Spinal cord (tissue), 10 donors: ENCODE data around the gene CCS. TPM values are rescaled to one million over a fixed set of nuclear protein-coding genes. Genes with fewer than 3 reads are reported as not detected.

Experiments
- DNase-seq, 6 donors: peaks; one replicate each; pipeline versions ENCODE4 v3.0.0 to v3.0.0-alpha.2; 2013 to 2015; ENCODE audit warnings: low spot score in 6 of 6, low read depth in 4 of 6
- H3K27ac ChIP-seq: one replicate; pipeline ENCODE4 v1.5.1; 2013; ENCODE audit warnings: low read depth, low read length, control low read depth
- H3K27me3 ChIP-seq: one replicate; pipeline ENCODE4 v1.6.1; 2013; ENCODE audit warnings: low read length; ENCODE audit not compliant: control insufficient read depth, insufficient read depth
- H3K36me3 ChIP-seq: one replicate; pipeline ENCODE4 v1.6.1; 2013; ENCODE audit warnings: low read length; ENCODE audit not compliant: control insufficient read depth, insufficient read depth
- H3K4me1 ChIP-seq: one replicate; pipeline ENCODE4 v1.6.1; 2013; ENCODE audit warnings: low read length; ENCODE audit not compliant: control insufficient read depth, insufficient read depth
- H3K4me3 ChIP-seq: one replicate; pipeline ENCODE4 v1.5.1; 2013; ENCODE audit warnings: low read depth, low read length, control low read depth
- H3K9me3 ChIP-seq: one replicate; pipeline ENCODE4 v1.6.1; 2013; ENCODE audit warnings: low read length; ENCODE audit not compliant: control insufficient read depth, insufficient read depth
- WGBS: methylation state at CpG from one replicate; pipeline ENCODE4 v1.1.5; 2013; ENCODE audit warnings: missing lambda C conversion rate; ENCODE audit not compliant: insufficient coverage; 5-methylcytosine and 5-hydroxymethylcytosine counted together
- polyA plus RNA-seq, 2 donors: library from polyadenylated mRNA; unstranded; fragments of 120-200 nt; gene quantifications; one replicate each; pipeline ENCODE4 v1.2.1, GENCODE V29; 2013; ENCODE audit not compliant: insufficient read length in 2 of 2
- small RNA-seq: library from RNA; depleted of rRNA; stranded (forward); fragments of <200 nt; gene quantifications from one replicate; pipeline ENCODE3, GENCODE V24; 2014; ENCODE audit warnings: low replicate concordance
- total RNA-seq, 2 donors: library from RNA; depleted of rRNA in 1 of 2; stranded (reverse); fragments of 120-200 nt in 1 of 2; fragments of >200 nt in 1 of 2; gene quantifications; one replicate each; pipeline versions ENCODE4 v1.2.3 to v1.2.4, GENCODE V29; 2013 to 2014
- donor health status: healthy.

CCS gene
- total and polyA plus RNA-seq, 4 donors: 17.0 to 81.4 (median 61.6) TPM

GRCh38 chr11:66646828-66647227 lies 53.8 kb downstream of the CCS start:
- no peaks in the 10 kb centered on the region for H3K27me3 ChIP-seq
- DNase-seq: no peak
- peaks cover 59% of the 10 kb centered on the region for H3K36me3 ChIP-seq
- H3K27ac ChIP-seq: no peak overlapping the region
- peaks cover 11% of the 10 kb centered on the region for H3K4me1 ChIP-seq
- no peak overlapping the region for H3K4me3 ChIP-seq
- no peaks in the 10 kb centered on the region for H3K9me3 ChIP-seq
- no CpG with 5 or more reads among the region's 4 CpGs for WGBS

GRCh38 chr11:66649903-66650302 lies 56.9 kb downstream of the CCS start:
- Histone ChIP-seq H3K27ac (no peak overlapping the region), H3K36me3 (peaks cover 64% of the 10 kb centered on the region), H3K27me3 (no peaks in the 10 kb centered on the region), H3K9me3 (no peaks in the 10 kb centered on the region), H3K4me3 (no peak overlapping the region), H3K4me1 (no peaks in the 10 kb centered on the region)
- 85% methylated on average over 5 of the region's 5 CpGs for WGBS
- no peak for DNase-seq

GRCh38 chr11:66651016-66651415 lies 58.0 kb downstream of the CCS start:
- WGBS: no CpG with 5 or more reads among the region's 2 CpGs
- DNase-seq: no peak
- Histone ChIP-seq H3K9me3 (no peaks in the 10 kb centered on the region), H3K27me3 (no peaks in the 10 kb centered on the region), H3K4me1 (no peaks in the 10 kb centered on the region), H3K36me3 (peaks cover 69% of the 10 kb centered on the region), H3K27ac (no peak overlapping the region), H3K4me3 (no peak overlapping the region)

- Histone ChIP-seq H3K4me3 (no peak overlapping the region), H3K9me3 (no peaks in the 10 kb centered on the region), H3K4me1 (no peaks in the 10 kb centered on the region), H3K27ac (no peak overlapping the region), H3K27me3 (no peaks in the 10 kb centered on the region), H3K36me3 (peaks cover 67% of the 10 kb centered on the region)
- 96% methylated on average over 5 of the region's 7 CpGs for WGBS
- no peak for DNase-seq
These were observed 59.7 kb downstream of the CCS start for GRCh38 chr11:66652651-66653050.

GRCh38 chr11:66653123-66653522 lies 60.1 kb downstream of the CCS start:
- DNase-seq: no peak
- 83% methylated on average over 2 of the region's 6 CpGs for WGBS
- peaks cover 67% of the 10 kb centered on the region for H3K36me3 ChIP-seq

More at GRCh38 chr11:66653123-66653522, 60.1 kb downstream of the CCS start:
- H3K4me1 ChIP-seq: no peaks in the 10 kb centered on the region
- H3K27ac ChIP-seq: no peak overlapping the region
- H3K4me3 ChIP-seq: no peak overlapping the region
- no peaks in the 10 kb centered on the region for H3K27me3 ChIP-seq
- no peaks in the 10 kb centered on the region for H3K9me3 ChIP-seq

Small RNA genes lying within 50 kb of the gene (small RNA-seq; reads per million reads assigned to genes)
- not detected for gene RNU4-39P

Other genes starting within 250 kb of the CCS start
- gene BRMS1, start 248.1 kb upstream of the CCS start, total RNA-seq: 10 to 100 TPM; 11.3 to 29.4 TPM
- gene BRMS1, start 248.1 kb upstream of the CCS start, polyA plus RNA-seq: 10 to 100 TPM; 24.8 to 25.9 TPM
- gene B4GAT1, start 245.6 kb upstream of the CCS start, total RNA-seq: 100 to 1,000 TPM; 109 to 115 TPM
- gene B4GAT1, start 245.6 kb upstream of the CCS start, polyA plus RNA-seq: 100 to 1,000 TPM; 170 to 171 TPM
- gene SLC29A2, start 221.4 kb upstream of the CCS start, total RNA-seq: 1 to 10 TPM; 1.5 to 1.6 TPM
- 10 to 100 TPM in 1 of 2 donors, 1 to 10 TPM in 1; 9.1 to 11.0 TPM for gene SLC29A2, start 221.4 kb upstream of the CCS start, polyA plus RNA-seq
- gene NPAS4, start 172.2 kb upstream of the CCS start, total RNA-seq: 1 to 10 TPM in 1 of 2 donors, under 1 TPM in 1; 0.11 to 1.8 TPM
- under 1 TPM; 0.33 to 0.44 TPM for gene NPAS4, start 172.2 kb upstream of the CCS start, polyA plus RNA-seq
- 10 to 100 TPM; 15.5 to 53.4 TPM for gene MRPL11, start 154.3 kb upstream of the CCS start, total RNA-seq
- 10 to 100 TPM; 39.2 to 41.0 TPM for gene MRPL11, start 154.3 kb upstream of the CCS start, polyA plus RNA-seq
- 10 to 100 TPM; 12.6 to 14.6 TPM for gene PELI3, start 126.3 kb upstream of the CCS start, total RNA-seq
- 10 to 100 TPM; 20.4 to 24.3 TPM for gene PELI3, start 126.3 kb upstream of the CCS start, polyA plus RNA-seq
- gene DPP3, start 112.8 kb upstream of the CCS start, total RNA-seq: 10 to 100 TPM; 23.3 to 25.1 TPM
- gene DPP3, start 112.8 kb upstream of the CCS start, polyA plus RNA-seq: 10 to 100 TPM; 32.5 to 37.1 TPM
- 10 to 100 TPM; 39.8 to 61.1 TPM for gene BBS1, start 82.5 kb upstream of the CCS start, total RNA-seq
- 10 to 100 TPM; 50.1 to 77.1 TPM for gene BBS1, start 82.5 kb upstream of the CCS start, polyA plus RNA-seq
- gene ZDHHC24, start 47.1 kb upstream of the CCS start, total RNA-seq: 1 to 10 TPM; 6.3 to 7.5 TPM
- gene ZDHHC24, start 47.1 kb upstream of the CCS start, polyA plus RNA-seq: 10 to 100 TPM in 1 of 2 donors, 1 to 10 TPM in 1; 8.6 to 13.2 TPM
- gene ACTN3, start 46.3 kb upstream of the CCS start, total RNA-seq: under 1 TPM; 0.10 to 0.33 TPM
- gene ACTN3, start 46.3 kb upstream of the CCS start, polyA plus RNA-seq: under 1 TPM; 0.38 to 0.39 TPM
- gene CTSF, start 24.6 kb upstream of the CCS start, total RNA-seq: 100 to 1,000 TPM in 1 of 2 donors, 10 to 100 TPM in 1; 50.2 to 102 TPM
- 10 to 100 TPM; 79.4 to 80.3 TPM for gene CTSF, start 24.6 kb upstream of the CCS start, polyA plus RNA-seq
- gene CCDC87, start 122 bp upstream of the CCS start, total RNA-seq: under 1 TPM; 0.59 to 0.77 TPM
- gene CCDC87, start 122 bp upstream of the CCS start, polyA plus RNA-seq: under 1 TPM; 0.21 to 0.32 TPM
- 10 to 100 TPM; 34.8 to 51.1 TPM for gene RBM14, start 23.4 kb downstream of the CCS start, total RNA-seq
- gene RBM14, start 23.4 kb downstream of the CCS start, polyA plus RNA-seq: 10 to 100 TPM; 67.5 to 93.8 TPM
- 100 to 1,000 TPM in 1 of 2 donors, 10 to 100 TPM in 1; 93.0 to 143 TPM for gene RBM4, start 45.5 kb downstream of the CCS start, total RNA-seq
- gene RBM4, start 45.5 kb downstream of the CCS start, polyA plus RNA-seq: 100 to 1,000 TPM; 195 to 204 TPM
- gene RBM4B, start 84.7 kb downstream of the CCS start, total RNA-seq: 10 to 100 TPM; 45.1 to 53.2 TPM
- gene RBM4B, start 84.7 kb downstream of the CCS start, polyA plus RNA-seq: 10 to 100 TPM; 77.5 to 89.0 TPM
- 10 to 100 TPM; 34.6 to 69.9 TPM for gene SPTBN2, start 136.0 kb downstream of the CCS start, total RNA-seq
- gene SPTBN2, start 136.0 kb downstream of the CCS start, polyA plus RNA-seq: 10 to 100 TPM; 78.4 to 88.2 TPM